Mucosa of stomach (tissue), 1 donor: ENCODE results near the gene GUCA2B.

Experiments
- H3K27me3 ChIP-seq: one replicate; pipeline ENCODE4 v1.7.0; 2013; ENCODE audit warnings: mild to moderate bottlenecking, low read length; ENCODE audit not compliant: control insufficient read depth, insufficient read depth
- H3K36me3 ChIP-seq: one replicate; pipeline ENCODE4 v1.7.0; 2013; ENCODE audit warnings: low read length; ENCODE audit not compliant: control insufficient read depth, insufficient read depth
- H3K4me1 ChIP-seq: one replicate; pipeline ENCODE4 v1.7.0; 2013; ENCODE audit warnings: mild to moderate bottlenecking, low read length; ENCODE audit not compliant: control insufficient read depth, insufficient read depth
- H3K4me3 ChIP-seq: one replicate; pipeline ENCODE4 v1.7.0; 2013; ENCODE audit warnings: low read length
- H3K9ac ChIP-seq: one replicate; pipeline ENCODE4 v1.7.0; 2013; ENCODE audit warnings: mild to moderate bottlenecking, low read length, moderate library complexity
- H3K9me3 ChIP-seq: one replicate; pipeline ENCODE4 v1.7.0; 2013; ENCODE audit warnings: mild to moderate bottlenecking, low read length, moderate library complexity; ENCODE audit not compliant: control insufficient read depth
- donor health status: Pancreatic carcinoma.

The GUCA2B gene

DNA sequence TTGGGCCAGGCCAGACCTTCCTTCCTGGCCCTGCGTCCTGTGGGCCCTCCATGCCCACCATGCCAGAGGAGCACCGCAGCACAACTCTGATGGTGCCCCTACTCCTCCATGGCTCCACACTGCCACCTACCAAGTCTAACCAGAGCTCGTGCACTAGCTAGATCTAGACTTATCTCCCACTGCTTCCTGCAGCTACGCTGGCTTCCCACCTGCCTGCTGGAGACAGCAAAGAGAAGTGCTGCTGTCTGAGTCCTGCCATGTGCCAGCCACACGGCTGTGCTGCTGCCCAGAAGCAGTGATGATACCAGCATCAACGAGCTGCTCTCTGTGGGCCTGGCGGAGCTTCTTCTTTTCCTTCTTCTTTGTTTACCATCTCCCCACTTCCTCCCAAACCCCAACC is 4.5 kb downstream of the GUCA2B start:
- Histone ChIP-seq H3K9ac (no peak overlapping the region), H3K27me3 (no peaks in the 10 kb centered on the region), H3K4me1 (peaks cover 25% of the 10 kb centered on the region), H3K36me3 (no peaks in the 10 kb centered on the region), H3K9me3 (no peaks in the 10 kb centered on the region), H3K4me3 (no peak overlapping the region)

DNA sequence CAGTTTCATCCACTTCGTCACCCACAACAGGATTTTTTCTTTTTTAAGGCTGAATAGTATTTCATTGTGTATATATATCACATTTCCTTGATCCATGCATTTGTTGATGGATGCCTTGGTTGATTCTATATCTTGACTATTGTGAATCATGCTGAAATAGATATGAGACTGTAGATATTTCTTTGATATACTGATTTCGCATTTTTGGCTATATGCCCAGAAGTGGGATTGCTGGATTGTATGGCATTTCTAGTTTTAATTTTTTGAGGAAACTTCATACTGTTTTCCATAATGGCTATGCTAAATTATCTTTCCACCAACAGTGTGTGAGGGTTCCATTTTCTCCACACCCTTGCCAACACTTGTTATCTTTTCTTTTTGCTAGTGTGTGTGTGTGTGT is 5.0 kb downstream of the GUCA2B start:
- Histone ChIP-seq H3K27me3 (no peaks in the 10 kb centered on the region), H3K36me3 (no peaks in the 10 kb centered on the region), H3K4me3 (no peak overlapping the region), H3K4me1 (peaks cover 20% of the 10 kb centered on the region), H3K9me3 (no peaks in the 10 kb centered on the region), H3K9ac (no peak overlapping the region)

DNA sequence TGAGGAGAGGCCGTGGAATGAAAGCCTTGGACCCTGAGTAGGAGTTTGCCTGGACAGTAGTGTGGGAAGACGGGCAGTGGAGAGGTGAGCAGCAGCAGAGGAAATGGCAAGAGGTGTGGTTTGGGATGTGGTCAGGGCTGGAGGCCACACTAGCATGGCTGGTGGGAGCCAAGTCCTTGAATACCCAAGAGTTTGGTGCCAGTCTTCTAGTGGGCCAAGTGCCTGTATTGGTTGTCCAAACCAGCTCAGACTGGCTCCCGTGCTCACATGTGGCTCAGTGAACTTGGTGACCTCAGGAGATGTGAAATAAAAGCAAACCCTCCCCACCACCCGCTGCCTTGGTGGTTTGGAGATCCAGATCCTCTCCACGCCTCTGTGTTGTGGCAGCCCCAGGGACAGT is 9.0 kb downstream of the GUCA2B start:
- Histone ChIP-seq H3K4me3 (no peak overlapping the region), H3K36me3 (no peaks in the 10 kb centered on the region), H3K9me3 (no peaks in the 10 kb centered on the region), H3K27me3 (no peaks in the 10 kb centered on the region), H3K9ac (no peak overlapping the region), H3K4me1 (peaks cover 23% of the 10 kb centered on the region)

DNA sequence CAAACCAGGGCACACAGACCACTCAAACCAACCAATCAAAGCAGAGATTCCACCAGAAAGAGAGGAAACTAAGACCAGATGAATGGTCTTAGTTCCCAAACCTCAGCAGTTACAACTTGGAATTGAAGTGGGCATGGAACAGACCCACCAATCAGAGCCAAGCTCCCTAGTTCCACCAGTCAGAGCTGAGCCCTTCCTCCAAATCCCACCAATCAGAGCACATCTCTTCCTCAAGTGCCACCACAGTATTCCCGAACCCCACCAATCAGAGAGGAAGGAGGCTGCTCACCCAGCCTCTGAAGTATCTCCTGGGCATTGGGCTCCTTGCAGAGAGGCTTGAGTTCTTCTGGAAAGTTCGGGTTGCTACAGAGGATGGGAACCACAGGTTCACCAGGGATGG is 9.9 kb downstream of the GUCA2B start:
- no peak overlapping the region for H3K9ac ChIP-seq

DNA sequence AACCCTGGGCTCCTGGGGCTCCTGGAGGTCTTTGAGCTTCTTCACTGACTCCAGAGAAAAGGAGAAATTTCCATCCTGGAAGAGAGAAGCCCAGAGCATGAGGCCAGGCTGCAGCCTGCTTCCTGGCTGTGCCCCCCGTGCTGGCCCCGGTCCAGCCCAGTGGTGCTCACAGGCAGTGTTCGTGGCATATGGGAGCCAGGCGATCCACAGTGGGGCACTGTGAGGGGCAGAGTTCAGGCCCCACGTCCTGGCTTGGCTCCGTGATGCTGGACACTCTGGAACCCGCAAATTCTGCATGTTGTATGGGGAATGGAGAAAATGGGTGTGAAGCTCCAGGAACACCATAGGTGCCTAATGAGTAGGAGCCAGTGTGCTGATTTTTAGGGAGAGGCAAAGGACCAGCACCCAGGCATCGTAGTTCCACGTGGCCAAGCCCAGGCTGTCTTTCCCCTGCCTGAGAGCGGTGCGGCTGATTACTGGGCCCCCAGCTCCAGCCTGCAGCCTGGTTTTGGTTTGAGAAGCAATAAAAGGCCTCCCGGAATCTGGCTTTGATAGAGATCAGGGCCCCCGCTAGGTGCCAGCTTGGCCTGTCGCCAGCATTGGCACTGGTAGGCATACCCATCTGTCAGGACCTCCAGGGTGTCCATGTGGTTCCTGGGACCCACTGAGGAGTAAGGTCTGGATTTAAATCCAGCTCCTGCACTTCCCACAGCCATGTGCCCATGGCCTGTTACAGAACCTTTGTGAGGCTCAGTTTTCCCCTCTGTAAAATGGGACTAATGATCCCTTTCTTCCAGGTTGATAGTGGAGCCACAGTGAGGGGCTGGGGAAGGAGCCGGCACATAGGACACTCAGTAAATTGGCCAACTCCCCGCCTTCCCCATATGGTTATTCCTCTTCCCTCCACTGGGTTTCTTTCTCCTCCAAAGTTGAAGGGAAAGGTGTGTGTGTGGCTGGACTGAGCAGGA is 10.6 kb downstream of the GUCA2B start:
- no peak overlapping the region for H3K4me3 ChIP-seq
- H3K9me3 ChIP-seq: no peaks in the 10 kb centered on the region
- peaks cover 23% of the 10 kb centered on the region for H3K4me1 ChIP-seq
- peak overlapping the region; percentile 2 for H3K9ac ChIP-seq
- no peaks in the 10 kb centered on the region for H3K36me3 ChIP-seq
- H3K27me3 ChIP-seq: no peaks in the 10 kb centered on the region

More for the DNA sequence above, 9.9 kb downstream of the GUCA2B start:
- Histone ChIP-seq H3K9me3 (no peaks in the 10 kb centered on the region), H3K36me3 (no peaks in the 10 kb centered on the region), H3K4me1 (peaks cover 23% of the 10 kb centered on the region), H3K4me3 (no peak overlapping the region), H3K27me3 (no peaks in the 10 kb centered on the region)

DNA sequence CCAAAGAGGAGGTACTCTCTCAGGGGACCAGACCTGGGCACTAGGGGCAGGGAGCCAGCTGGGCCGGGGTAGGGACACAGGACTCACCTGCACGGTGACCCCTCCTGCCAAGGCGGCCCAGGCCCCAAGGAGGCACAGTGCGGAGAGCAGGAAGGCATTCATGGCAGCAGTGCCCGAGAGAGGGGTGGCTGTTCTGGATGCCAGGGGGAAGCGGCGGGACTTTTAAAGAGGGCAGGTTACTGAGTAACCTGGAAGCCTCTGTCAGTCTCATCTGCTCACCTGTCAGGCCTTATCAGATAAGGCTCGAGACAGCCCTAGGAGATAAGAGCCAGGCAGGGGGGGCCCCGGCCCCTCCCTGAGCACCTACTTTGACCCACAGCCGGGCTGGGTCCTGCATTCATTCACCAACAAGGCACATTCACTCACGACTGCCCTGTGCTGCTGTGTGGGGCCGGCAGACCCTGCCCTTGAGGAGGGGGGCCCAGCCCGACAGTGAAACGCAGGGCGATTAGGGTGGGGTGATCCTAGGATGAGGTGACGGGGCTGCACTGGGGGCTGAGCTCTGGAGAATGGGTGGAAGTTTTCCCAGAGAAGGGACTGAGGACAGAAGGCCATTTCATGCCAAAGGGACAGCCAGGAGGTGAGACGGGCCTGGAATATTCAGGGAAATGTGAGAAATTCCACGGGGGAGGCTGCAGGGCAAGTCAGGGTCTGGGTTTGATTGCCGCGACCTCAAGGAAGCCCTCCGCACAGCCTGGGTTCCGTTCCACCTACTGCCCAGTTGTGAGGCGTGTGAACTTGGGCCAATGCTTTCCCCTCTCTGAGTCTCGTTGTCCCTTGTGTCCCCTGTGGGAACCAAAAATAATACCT is 11.6 kb downstream of the GUCA2B start, which contains the start of gene GUCA2A:
Gene GUCA2A (minus strand): TSS at position 195 of the 870 bp plus-strand sequence. CDS start 33 bp downstream, at position 162.
- no peak within 1 kb of the TSS for H3K4me3 ChIP-seq
- no peaks in the 10 kb centered on the region for H3K9me3 ChIP-seq
- peak within 1 kb of the TSS; percentile 14 for H3K9ac ChIP-seq
- peaks cover 28% of the 10 kb centered on the region for H3K4me1 ChIP-seq
- no peaks in the 10 kb centered on the region for H3K27me3 ChIP-seq
- H3K36me3 ChIP-seq: no peaks in the 10 kb centered on the region

DNA sequence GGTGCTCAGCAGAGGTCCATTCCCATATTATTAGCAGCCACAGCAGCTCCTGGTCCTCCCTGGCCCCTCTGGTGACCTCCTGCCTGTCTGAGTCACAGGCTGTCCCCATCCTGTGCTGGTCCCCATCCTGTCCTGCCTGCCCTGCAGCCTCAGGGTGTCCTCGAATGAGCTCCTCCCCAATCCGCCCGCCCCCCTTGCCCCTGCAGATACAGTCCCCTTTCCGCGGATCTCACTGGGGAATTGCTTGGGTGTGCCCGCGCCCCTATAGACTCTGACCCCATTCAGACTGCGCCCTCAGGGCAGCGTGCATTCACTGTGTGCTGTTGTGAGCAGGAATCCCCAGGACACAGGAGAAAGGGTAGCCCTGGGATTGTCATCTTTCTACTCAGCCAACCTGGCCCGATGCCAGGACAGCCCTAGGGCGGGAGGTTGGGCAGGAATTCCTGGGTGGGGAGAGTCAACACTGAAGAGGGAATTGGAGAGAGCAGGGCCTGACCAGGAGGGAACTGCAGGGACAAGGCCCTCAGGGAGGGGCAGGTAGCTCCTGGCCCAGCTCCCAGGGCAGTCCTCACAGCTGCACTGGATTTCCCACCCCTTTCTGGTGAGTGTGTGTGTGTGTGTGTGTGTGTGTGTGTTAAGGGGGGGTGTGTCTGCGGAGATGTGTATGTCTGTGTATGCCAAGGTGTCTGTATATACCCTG is 12.5 kb downstream of the GUCA2B start:
- H3K27me3 ChIP-seq: no peaks in the 10 kb centered on the region
- H3K36me3 ChIP-seq: no peaks in the 10 kb centered on the region
- H3K9me3 ChIP-seq: no peaks in the 10 kb centered on the region
- H3K9ac ChIP-seq: peak overlapping the region; percentile 14
- H3K4me3 ChIP-seq: no peak overlapping the region
- H3K4me1 ChIP-seq: peaks cover 34% of the 10 kb centered on the region

DNA sequence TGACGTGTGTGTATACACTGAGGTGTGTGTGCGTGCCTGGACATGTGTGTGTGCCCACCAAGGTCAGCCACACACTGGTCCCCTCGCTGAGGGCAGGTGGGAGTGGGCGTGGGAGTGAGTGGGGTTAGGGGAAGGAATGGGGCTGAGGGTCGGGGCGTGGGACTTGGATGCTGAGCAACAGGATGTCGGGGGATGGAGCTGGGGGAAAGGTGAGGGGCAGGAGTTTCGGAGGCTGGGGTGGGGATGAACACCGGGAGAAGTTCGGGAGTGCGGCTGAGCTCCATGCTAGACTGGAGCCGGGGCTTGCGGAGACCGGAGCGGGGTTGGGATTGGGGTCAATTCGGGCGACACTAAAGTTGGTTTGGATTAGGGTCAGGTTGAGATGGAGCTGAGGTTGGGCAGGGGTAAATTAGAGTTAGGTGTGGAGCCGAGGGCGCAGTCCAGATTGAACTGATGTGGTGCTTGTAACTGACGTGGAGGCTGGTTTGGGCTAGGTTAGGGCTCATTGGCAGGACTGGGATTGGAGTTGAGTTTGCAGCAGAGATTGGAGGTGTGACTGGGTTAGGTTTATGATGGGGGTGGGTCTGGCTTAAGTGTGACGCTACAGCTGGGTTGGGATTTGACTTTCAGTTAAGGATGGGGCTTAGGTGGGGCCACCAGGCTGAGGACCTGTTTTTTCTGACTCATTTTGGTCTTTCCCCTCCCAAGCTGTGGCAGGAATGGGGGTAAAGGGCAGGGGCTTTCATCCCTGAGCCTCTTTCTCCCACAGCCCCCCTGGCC is 14.6 kb downstream of the GUCA2B start:
- Histone ChIP-seq H3K27me3 (no peaks in the 10 kb centered on the region), H3K9me3 (no peaks in the 10 kb centered on the region), H3K36me3 (no peaks in the 10 kb centered on the region), H3K9ac (no peak overlapping the region), H3K4me1 (peaks cover 37% of the 10 kb centered on the region), H3K4me3 (no peak overlapping the region)

DNA sequence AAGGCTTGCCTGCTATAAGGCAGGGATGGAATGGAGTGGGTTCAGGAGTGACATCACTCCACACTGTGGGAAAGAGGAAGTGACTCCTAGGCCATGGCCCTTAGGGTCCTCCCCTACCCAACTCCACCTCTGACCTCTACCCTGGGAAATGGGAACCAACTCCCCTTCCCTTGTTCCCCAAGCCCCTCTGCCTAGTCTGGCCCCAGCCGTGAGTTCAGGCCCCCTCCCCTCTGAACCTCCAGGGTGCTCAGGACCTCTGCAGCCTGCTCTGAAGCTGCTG is 15.1 kb downstream of the GUCA2B start:
- peaks cover 43% of the 10 kb centered on the region for H3K4me1 ChIP-seq
- H3K27me3 ChIP-seq: no peaks in the 10 kb centered on the region
- no peak overlapping the region for H3K4me3 ChIP-seq
- no peaks in the 10 kb centered on the region for H3K9me3 ChIP-seq
- H3K36me3 ChIP-seq: no peaks in the 10 kb centered on the region
- H3K9ac ChIP-seq: no peak overlapping the region

DNA sequence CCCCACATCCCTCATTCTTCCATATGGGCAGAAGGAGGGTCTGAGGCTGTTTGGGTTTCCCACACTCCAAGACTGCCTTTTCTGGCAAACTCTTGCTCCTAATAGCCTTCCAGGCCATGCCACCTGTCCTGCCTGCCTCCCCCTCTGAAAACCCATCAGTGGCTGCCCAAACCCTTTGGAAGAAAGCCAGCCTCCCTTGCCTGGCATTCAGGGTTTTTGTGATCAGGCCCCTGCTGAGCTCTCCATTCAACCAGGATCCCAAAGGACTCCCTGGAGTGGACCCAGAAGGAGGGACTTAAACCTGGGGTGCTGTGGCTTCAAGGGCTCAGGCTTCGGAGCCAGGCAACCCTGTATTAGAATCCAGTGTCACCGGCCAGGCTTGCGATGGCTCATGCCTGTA is 15.6 kb downstream of the GUCA2B start:
- no peaks in the 10 kb centered on the region for H3K27me3 ChIP-seq
- H3K4me1 ChIP-seq: peaks cover 45% of the 10 kb centered on the region
- H3K4me3 ChIP-seq: no peak overlapping the region
- no peaks in the 10 kb centered on the region for H3K9me3 ChIP-seq
- no peaks in the 10 kb centered on the region for H3K36me3 ChIP-seq
- no peak overlapping the region for H3K9ac ChIP-seq
